ENCODE data around the gene ZNF436. TPM values are rescaled to one million over a fixed set of nuclear protein-coding genes. Genes with fewer than 3 reads are reported as not detected.

Gene ZNF436
- total RNA-seq, 1 experiment from 2014 or later: 16.0 TPM

GRCh38 chr1:23403355-23403734 is 33.7 kb upstream of the ZNF436 start:
- no TSS peak for BruUV-seq (replicated peaks)
- ChIA-PET CTCF (interaction anchor here (0.6 to 1.4 kb wide), 12 partner anchors 12 to 235 kb away, joined by 3 to 10 read pairs (median 4); partner anchors contain the start of genes HNRNPR and LUZP1), POLR2A (interaction anchor here (0.6 to 1.1 kb wide), 4 partner anchors 34 to 334 kb away, joined by 3 to 6 read pairs (median 4); partner anchors contain the start of genes HNRNPR and ZNF436)
- DNase-seq (ENCODE audit: low read depth, low spot score) (no peak), ATAC-seq (no peak; the same call in 1 of the 2 replicates)
- Histone ChIP-seq H3K36me3 (ENCODE audit: control insufficient read depth, insufficient read depth, low read length) (no peaks in the 10 kb centered on the region), H3K4me1 (ENCODE audit: control insufficient read depth, insufficient read depth, low read length) (peaks cover 25% of the 10 kb centered on the region), H3K27me3 (ENCODE audit: control insufficient read depth, insufficient read depth, low read length) (no peaks in the 10 kb centered on the region), H3K27ac (ENCODE audit: low read length) (peak overlapping the region; percentile 95), H3K9me3 (ENCODE audit: control insufficient read depth, insufficient read depth, low read depth, low read length) (no peaks in the 10 kb centered on the region; the same call in 1 of the 2 replicates), H3K4me3 (ENCODE audit: low read depth in 2 of 2, low read length in 2 of 2) (peak overlapping the region; percentile 29 to 48)
- TF ChIP-seq TCF7L2 (IDR thresholded peaks at IDR 0.05; ENCODE audit: low read depth, low read length) (no peak), SIN3A (IDR thresholded peaks at IDR 0.05; ENCODE audit: borderline replicate concordance, insufficient read depth, low read depth, low read length) (no peak), REST (IDR thresholded peaks at IDR 0.05; ENCODE audit: insufficient read depth in 1 of 2, low read depth in 2 of 2, low read length in 1 of 2) (no peak), CTCF (IDR thresholded peaks at IDR 0.05) (no peak), POLR2AphosphoS5 (IDR thresholded peaks at IDR 0.05; ENCODE audit: low read depth, low read length) (no peak)
- in situ Hi-C loops (cut with HindIII; ENCODE audit: low pct_unique_long_range_greater_than_20kb, low sequenced_read_pairs) (no loop called here), intact Hi-C loops (cut with micrococcal nuclease; ENCODE audit: unreplicated experiment) (no loop called here)

- POLR2A ChIA-PET: interaction anchor here (0.5 to 1.1 kb wide), 3 partner anchors 14 to 131 kb away, joined by 3 to 9 read pairs (median 3); partner anchors contain the start of gene ZNF436
- peaks cover 25% of the 10 kb centered on the region for H3K4me1 ChIP-seq (ENCODE audit: control insufficient read depth, insufficient read depth, low read length)
- CTCF ChIA-PET: interaction anchor here (0.8 to 0.9 kb wide), 2 partner anchors 16 to 27 kb away, joined by 4 to 10 read pairs; no protein-coding TSS in a partner anchor
- no peaks in the 10 kb centered on the region for H3K27me3 ChIP-seq (ENCODE audit: control insufficient read depth, insufficient read depth, low read length)
- intact Hi-C loops (cut with micrococcal nuclease; ENCODE audit: unreplicated experiment) (no loop called here), in situ Hi-C loops (cut with HindIII; ENCODE audit: low pct_unique_long_range_greater_than_20kb, low sequenced_read_pairs) (no loop called here)
- peak; percentile 48 for DNase-seq (ENCODE audit: low read depth, low spot score)
- BruUV-seq (replicated peaks): no TSS peak
- peak; percentile 73 for ATAC-seq
- no peak overlapping the region; a peak in 1 of 4 replicates for H3K4me3 ChIP-seq (ENCODE audit: low read depth in 2 of 2, low read length in 2 of 2)
- no peaks in the 10 kb centered on the region; the same call in 1 of the 2 replicates for H3K9me3 ChIP-seq (ENCODE audit: control insufficient read depth, insufficient read depth, low read depth, low read length)
- no peaks in the 10 kb centered on the region for H3K36me3 ChIP-seq (ENCODE audit: control insufficient read depth, insufficient read depth, low read length)
- TF ChIP-seq REST (IDR thresholded peaks at IDR 0.05; ENCODE audit: insufficient read depth in 1 of 2, low read depth in 2 of 2, low read length in 1 of 2) (no peak), POLR2AphosphoS5 (IDR thresholded peaks at IDR 0.05; ENCODE audit: low read depth, low read length) (no peak), TCF7L2 (IDR thresholded peaks at IDR 0.05; ENCODE audit: low read depth, low read length) (no peak), SIN3A (IDR thresholded peaks at IDR 0.05; ENCODE audit: borderline replicate concordance, insufficient read depth, low read depth, low read length) (no peak), CTCF (IDR thresholded peaks at IDR 0.05) (no peak)
- peak overlapping the region; percentile 95 for H3K27ac ChIP-seq (ENCODE audit: low read length)
Measured at GRCh38 chr1:23403038-23403336, 33.4 kb upstream of the ZNF436 start.
